ENCODE data around the gene SIPA1. TPM values are rescaled to one million over a fixed set of nuclear protein-coding genes. Genes with fewer than 3 reads are reported as not detected.

The SIPA1 gene
- total and polyA plus RNA-seq, 4 donors, result 10.6 to 43.6 (median 34.8) TPM

DNA sequence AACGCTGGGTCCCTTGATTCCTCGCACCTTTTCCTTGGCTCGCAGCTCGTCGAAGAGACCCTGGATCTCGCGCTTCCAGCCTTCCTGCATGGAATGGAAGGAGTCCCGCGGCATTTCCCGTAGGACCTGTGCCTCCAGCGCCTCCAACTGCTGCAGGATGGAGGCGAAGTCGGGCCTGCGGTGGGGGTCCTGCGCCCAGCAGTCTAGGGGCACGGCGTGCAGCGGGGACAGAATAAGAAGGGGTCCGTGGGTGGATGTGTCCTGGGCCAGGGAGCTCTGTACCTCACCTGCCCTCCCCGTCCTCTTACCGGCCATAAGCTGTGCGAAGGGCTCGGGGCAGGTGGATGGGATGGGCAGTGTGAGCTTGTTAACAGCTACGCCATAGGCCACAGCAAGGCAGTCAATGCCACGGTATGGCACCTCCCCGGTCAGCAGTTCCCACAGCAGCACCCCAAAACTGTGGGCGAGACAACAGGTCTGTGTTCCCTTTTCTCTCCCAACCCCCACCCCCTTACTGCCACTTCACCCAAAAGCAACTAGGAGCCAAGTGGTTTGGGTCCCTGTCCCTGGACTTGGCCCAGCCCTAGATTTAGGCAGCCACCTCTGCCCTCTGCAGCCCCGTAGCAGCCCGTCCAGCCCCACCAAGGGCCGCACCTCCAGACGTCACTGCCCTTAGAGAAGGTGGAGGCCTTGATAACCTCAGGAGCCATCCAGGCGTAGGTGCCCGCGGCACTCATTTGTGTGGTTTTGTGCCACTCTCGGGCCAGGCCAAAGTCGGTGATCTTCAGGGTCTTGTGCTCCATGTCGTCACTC is 30.1 kb upstream of the SIPA1 start:
- Histone ChIP-seq H3K4me1 (ENCODE audit: control insufficient read depth, insufficient read depth, low read length) (peaks cover 56% of the 10 kb centered on the region), H3K4me3 (ENCODE audit: low read depth, low read length) (peak overlapping the region; percentile 9), H3K27ac (ENCODE audit: low read depth, low read length) (no peak overlapping the region), H3K36me3 (ENCODE audit: control insufficient read depth, insufficient read depth, low read length) (peaks cover 72% of the 10 kb centered on the region), H3K9me3 (ENCODE audit: control insufficient read depth, insufficient read depth, low read length) (no peaks in the 10 kb centered on the region), H3K27me3 (ENCODE audit: control insufficient read depth, insufficient read depth, low read length) (no peaks in the 10 kb centered on the region)
- DNase-seq (ENCODE audit: low read depth in 4 of 6, low spot score in 6 of 6), result no peak
- WGBS (ENCODE audit: insufficient coverage), result 50% methylated on average over 31 of the region's 37 CpGs

GRCh38 chr11:65609229-65609628 is 28.7 kb upstream of the SIPA1 start:
- Histone ChIP-seq H3K36me3 (ENCODE audit: control insufficient read depth, insufficient read depth, low read length) (peaks cover 72% of the 10 kb centered on the region), H3K9me3 (ENCODE audit: control insufficient read depth, insufficient read depth, low read length) (no peaks in the 10 kb centered on the region), H3K27ac (ENCODE audit: low read depth, low read length) (no peak overlapping the region), H3K27me3 (ENCODE audit: control insufficient read depth, insufficient read depth, low read length) (no peaks in the 10 kb centered on the region), H3K4me1 (ENCODE audit: control insufficient read depth, insufficient read depth, low read length) (peaks cover 70% of the 10 kb centered on the region), H3K4me3 (ENCODE audit: low read depth, low read length) (no peak overlapping the region)
- DNase-seq (ENCODE audit: low read depth in 4 of 6, low spot score in 6 of 6), result no peak
- WGBS (ENCODE audit: insufficient coverage), result 51% methylated on average over 3 of the region's 3 CpGs

- WGBS (ENCODE audit: insufficient coverage), result 89% methylated on average over 5 of the region's 5 CpGs
- H3K36me3 ChIP-seq (ENCODE audit: control insufficient read depth, insufficient read depth, low read length), result peaks cover 68% of the 10 kb centered on the region
- DNase-seq (ENCODE audit: low read depth in 4 of 6, low spot score in 6 of 6), result no peak
- no peak overlapping the region for H3K27ac ChIP-seq (ENCODE audit: low read depth, low read length)
- peaks cover 74% of the 10 kb centered on the region for H3K4me1 ChIP-seq (ENCODE audit: control insufficient read depth, insufficient read depth, low read length)
- H3K27me3 ChIP-seq (ENCODE audit: control insufficient read depth, insufficient read depth, low read length), result no peaks in the 10 kb centered on the region
- no peak overlapping the region for H3K4me3 ChIP-seq (ENCODE audit: low read depth, low read length)
- no peaks in the 10 kb centered on the region for H3K9me3 ChIP-seq (ENCODE audit: control insufficient read depth, insufficient read depth, low read length)
Observed at GRCh38 chr11:65609665-65610064, 28.2 kb upstream of the SIPA1 start.

- WGBS (ENCODE audit: insufficient coverage), result 59% methylated on average over 6 of the region's 6 CpGs
- H3K27ac ChIP-seq (ENCODE audit: low read depth, low read length), result peak overlapping the region; percentile 92
- DNase-seq (ENCODE audit: low read depth in 4 of 6, low spot score in 6 of 6), result no peak
- H3K4me1 ChIP-seq (ENCODE audit: control insufficient read depth, insufficient read depth, low read length), result peaks cover 77% of the 10 kb centered on the region
- H3K4me3 ChIP-seq (ENCODE audit: low read depth, low read length), result peak overlapping the region; percentile 85
- no peaks in the 10 kb centered on the region for H3K27me3 ChIP-seq (ENCODE audit: control insufficient read depth, insufficient read depth, low read length)
- H3K36me3 ChIP-seq (ENCODE audit: control insufficient read depth, insufficient read depth, low read length), result peaks cover 60% of the 10 kb centered on the region
- H3K9me3 ChIP-seq (ENCODE audit: control insufficient read depth, insufficient read depth, low read length), result no peaks in the 10 kb centered on the region
Observed at GRCh38 chr11:65610404-65610803, 27.5 kb upstream of the SIPA1 start.

DNA sequence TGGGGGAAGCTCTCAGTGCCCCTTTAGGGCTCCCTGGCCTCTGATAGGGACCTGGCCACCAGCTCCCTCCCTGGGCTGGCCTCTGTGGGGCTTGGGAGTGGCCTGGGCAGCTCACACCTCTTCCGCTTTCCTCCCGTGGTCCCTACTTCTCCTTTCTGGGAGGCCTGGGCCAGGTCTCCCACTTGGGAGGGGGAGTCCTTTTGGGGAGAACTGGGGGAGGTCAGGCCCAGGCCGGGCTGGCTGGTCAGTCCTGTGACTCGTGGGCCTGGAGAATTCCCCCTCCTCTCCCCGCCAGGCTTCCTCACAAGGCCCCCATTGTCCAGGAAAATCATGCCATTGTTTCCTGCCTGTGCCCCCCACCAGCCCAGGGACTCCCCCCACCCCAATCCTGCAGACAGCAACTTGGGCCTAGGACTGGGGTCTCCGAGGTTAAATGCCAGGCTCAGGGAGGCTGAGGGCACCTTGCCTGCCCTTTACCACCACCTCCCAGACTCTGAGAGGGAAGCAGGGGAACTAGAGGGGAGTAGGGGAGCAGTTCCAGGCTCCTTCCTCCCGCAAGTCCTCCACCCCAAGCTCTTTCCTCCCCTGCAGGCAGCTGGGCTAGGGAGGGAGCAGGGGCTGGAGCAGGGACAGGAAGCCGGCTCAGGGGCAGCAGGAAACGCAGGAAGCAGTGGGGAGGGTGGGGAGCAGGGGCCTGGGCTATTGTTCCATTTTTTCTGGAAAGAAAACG is 26.7 kb upstream of the SIPA1 start:
- H3K4me3 ChIP-seq (ENCODE audit: low read depth, low read length), result peak overlapping the region; percentile 85
- H3K36me3 ChIP-seq (ENCODE audit: control insufficient read depth, insufficient read depth, low read length), result peaks cover 54% of the 10 kb centered on the region
- H3K4me1 ChIP-seq (ENCODE audit: control insufficient read depth, insufficient read depth, low read length), result peaks cover 78% of the 10 kb centered on the region
- no peaks in the 10 kb centered on the region for H3K27me3 ChIP-seq (ENCODE audit: control insufficient read depth, insufficient read depth, low read length)
- H3K9me3 ChIP-seq (ENCODE audit: control insufficient read depth, insufficient read depth, low read length), result no peaks in the 10 kb centered on the region
- peak overlapping the region; percentile 92 for H3K27ac ChIP-seq (ENCODE audit: low read depth, low read length)
- WGBS (ENCODE audit: insufficient coverage), result 40% methylated on average over 2 of the region's 10 CpGs
- DNase-seq (ENCODE audit: low read depth in 4 of 6, low spot score in 6 of 6), result peak in 1 of 6 donors; percentile 54

DNA sequence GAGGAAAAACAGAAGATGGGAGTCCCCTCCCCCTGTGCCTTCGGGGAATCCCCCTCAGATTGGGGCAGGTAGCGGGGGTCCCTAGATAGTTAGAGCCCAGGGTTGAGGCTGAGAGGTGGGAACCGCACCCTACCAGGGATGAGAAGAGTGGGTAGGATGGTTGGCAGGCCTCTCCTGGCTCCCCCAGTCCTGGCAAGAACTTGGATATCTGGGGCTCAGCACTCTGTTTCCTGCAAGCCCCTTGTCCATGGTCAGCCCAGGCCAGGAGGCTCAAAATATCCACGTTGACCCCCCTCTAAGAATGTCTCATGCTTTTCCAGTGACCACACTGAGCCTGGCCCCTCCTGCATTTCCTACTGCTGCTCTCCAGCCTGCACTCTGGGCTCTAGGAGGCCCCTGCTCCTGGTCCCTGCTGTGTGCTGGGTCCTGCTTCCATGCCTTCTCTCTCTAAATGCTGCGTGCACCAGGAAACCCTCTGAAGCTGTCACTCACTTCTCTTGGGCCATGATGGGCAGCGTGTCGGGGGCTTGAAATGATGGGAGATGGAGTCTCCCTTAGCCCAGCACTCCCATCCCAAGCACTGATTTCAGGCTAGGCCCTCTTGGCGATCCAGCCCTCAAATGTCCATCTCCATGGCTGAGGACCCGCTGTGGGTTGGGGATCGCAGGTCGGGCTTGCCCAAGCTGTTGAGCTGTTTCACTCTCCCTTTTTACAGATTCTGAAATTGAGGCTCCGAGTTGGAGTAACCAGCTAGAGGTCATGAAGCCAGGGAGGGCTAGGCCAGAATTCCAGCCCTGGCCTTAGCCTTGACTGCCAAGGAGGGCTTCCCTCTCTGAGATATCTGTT is 25.9 kb upstream of the SIPA1 start:
- H3K4me3 ChIP-seq (ENCODE audit: low read depth, low read length), result peak overlapping the region; percentile 85
- 86% methylated on average over 11 of the region's 12 CpGs for WGBS (ENCODE audit: insufficient coverage)
- no peaks in the 10 kb centered on the region for H3K9me3 ChIP-seq (ENCODE audit: control insufficient read depth, insufficient read depth, low read length)
- peaks cover 53% of the 10 kb centered on the region for H3K36me3 ChIP-seq (ENCODE audit: control insufficient read depth, insufficient read depth, low read length)
- DNase-seq (ENCODE audit: low read depth in 4 of 6, low spot score in 6 of 6), result no peak
- peak overlapping the region; percentile 92 for H3K27ac ChIP-seq (ENCODE audit: low read depth, low read length)
- no peaks in the 10 kb centered on the region for H3K27me3 ChIP-seq (ENCODE audit: control insufficient read depth, insufficient read depth, low read length)
- H3K4me1 ChIP-seq (ENCODE audit: control insufficient read depth, insufficient read depth, low read length), result peaks cover 79% of the 10 kb centered on the region

DNA sequence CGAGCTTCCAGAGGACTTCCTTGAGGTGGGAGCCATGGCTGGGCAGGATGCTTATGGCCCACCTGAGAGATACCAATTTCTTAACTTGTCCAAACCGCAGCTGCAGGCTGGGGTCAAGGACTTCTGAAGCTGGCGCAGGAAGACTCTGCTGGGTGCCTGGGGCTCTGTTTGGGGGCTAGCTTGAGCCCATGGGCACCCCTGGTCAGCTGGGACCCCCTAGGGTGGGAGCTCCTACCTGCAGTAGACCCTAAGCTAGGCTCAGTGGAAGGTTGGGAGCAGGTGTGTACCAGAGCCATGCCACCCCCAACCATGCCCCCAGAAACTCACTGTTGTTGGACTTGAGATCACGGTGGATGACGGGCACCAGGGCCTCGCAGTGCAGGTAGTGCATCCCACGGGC is 25.2 kb upstream of the SIPA1 start:
- no peak for DNase-seq (ENCODE audit: low read depth in 4 of 6, low spot score in 6 of 6)
- Histone ChIP-seq H3K36me3 (ENCODE audit: control insufficient read depth, insufficient read depth, low read length) (peaks cover 56% of the 10 kb centered on the region), H3K27me3 (ENCODE audit: control insufficient read depth, insufficient read depth, low read length) (no peaks in the 10 kb centered on the region), H3K9me3 (ENCODE audit: control insufficient read depth, insufficient read depth, low read length) (no peaks in the 10 kb centered on the region), H3K4me3 (ENCODE audit: low read depth, low read length) (peak overlapping the region; percentile 85), H3K27ac (ENCODE audit: low read depth, low read length) (peak overlapping the region; percentile 92), H3K4me1 (ENCODE audit: control insufficient read depth, insufficient read depth, low read length) (peaks cover 80% of the 10 kb centered on the region)
- 70% methylated on average over 7 of the region's 7 CpGs for WGBS (ENCODE audit: insufficient coverage)

- Histone ChIP-seq H3K27me3 (ENCODE audit: control insufficient read depth, insufficient read depth, low read length) (no peaks in the 10 kb centered on the region), H3K36me3 (ENCODE audit: control insufficient read depth, insufficient read depth, low read length) (peaks cover 56% of the 10 kb centered on the region), H3K27ac (ENCODE audit: low read depth, low read length) (peak overlapping the region; percentile 92), H3K4me1 (ENCODE audit: control insufficient read depth, insufficient read depth, low read length) (peaks cover 73% of the 10 kb centered on the region), H3K4me3 (ENCODE audit: low read depth, low read length) (peak overlapping the region; percentile 85), H3K9me3 (ENCODE audit: control insufficient read depth, insufficient read depth, low read length) (no peaks in the 10 kb centered on the region)
- DNase-seq (ENCODE audit: low read depth in 4 of 6, low spot score in 6 of 6), result no peak
- WGBS (ENCODE audit: insufficient coverage), result 44% methylated on average over 37 of the region's 43 CpGs
Observed at GRCh38 chr11:65613091-65613928, 24.6 kb upstream of the SIPA1 start.

Measured in spinal cord (tissue), 10 donors.